Right lobe of liver (tissue), 4 donors: ENCODE data around the gene RNF217.

ENCODE experiments used
- POLR2A ChIP-seq: fragments of 450-650 bp; IDR thresholded peaks from one replicate; pipeline ENCODE4 v1.6.1; 2017; ENCODE audit warnings: antibody characterized with exemption, mild to moderate bottlenecking
- TF ChIP-seq, protein P1 (sequence below), 4 donors: fragments of 200-600 bp in 3 of 4; fragments of 450-650 bp in 1 of 4; IDR thresholded peaks; one replicate each; pipeline versions ENCODE4 v1.5.1 to v1.8.0; 2016 to 2022; ENCODE audit warnings: antibody characterized with exemption in 4 of 4, mild to moderate bottlenecking in 2 of 4
- donor health status: DM: no; HTN: no; CAD: no.
- donor health status: DM: no; HTN: no; CAD: no.
- donor health status: DM: no; HTN: yes; CAD: no.

DNA sequence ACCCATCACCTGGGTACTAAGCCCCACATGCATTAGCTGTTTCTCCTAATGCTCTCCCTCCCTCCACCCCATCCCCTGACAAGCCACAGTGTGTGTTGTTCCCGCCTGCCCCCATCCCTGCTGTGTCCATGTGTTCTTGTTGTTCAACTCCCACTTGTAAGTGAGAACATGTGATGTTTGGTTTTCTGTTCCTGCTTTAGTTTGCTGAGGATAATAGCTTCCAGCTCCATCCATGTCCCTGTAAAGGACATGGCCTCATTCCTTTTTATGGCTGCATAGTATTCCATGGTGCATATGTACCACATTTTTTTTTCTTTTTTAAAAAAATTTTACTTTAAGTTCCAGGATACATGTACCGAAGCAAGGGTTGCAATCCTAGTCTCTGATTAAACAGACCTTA lies 76.7 kb downstream of the RNF217 start:
- TF ChIP-seq POLR2A: no peak
- TF ChIP-seq, protein P1, sequence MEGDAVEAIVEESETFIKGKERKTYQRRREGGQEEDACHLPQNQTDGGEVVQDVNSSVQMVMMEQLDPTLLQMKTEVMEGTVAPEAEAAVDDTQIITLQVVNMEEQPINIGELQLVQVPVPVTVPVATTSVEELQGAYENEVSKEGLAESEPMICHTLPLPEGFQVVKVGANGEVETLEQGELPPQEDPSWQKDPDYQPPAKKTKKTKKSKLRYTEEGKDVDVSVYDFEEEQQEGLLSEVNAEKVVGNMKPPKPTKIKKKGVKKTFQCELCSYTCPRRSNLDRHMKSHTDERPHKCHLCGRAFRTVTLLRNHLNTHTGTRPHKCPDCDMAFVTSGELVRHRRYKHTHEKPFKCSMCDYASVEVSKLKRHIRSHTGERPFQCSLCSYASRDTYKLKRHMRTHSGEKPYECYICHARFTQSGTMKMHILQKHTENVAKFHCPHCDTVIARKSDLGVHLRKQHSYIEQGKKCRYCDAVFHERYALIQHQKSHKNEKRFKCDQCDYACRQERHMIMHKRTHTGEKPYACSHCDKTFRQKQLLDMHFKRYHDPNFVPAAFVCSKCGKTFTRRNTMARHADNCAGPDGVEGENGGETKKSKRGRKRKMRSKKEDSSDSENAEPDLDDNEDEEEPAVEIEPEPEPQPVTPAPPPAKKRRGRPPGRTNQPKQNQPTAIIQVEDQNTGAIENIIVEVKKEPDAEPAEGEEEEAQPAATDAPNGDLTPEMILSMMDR (IDR thresholded peaks at IDR 0.05): no peak
